RWPE2 (cell line): ENCODE results near the gene FRMPD4.

Source experiments
- ATAC-seq: fragments of 200-7000 bp; cut with Tn5 transposase; 3 replicates; pipeline ENCODE4 v1.9.1; 2021; ENCODE audit warnings: low read depth
- DNase-seq: peaks from one replicate; pipeline ENCODE4 v3.0.0-alpha.2; 2020; ENCODE audit warnings: low spot score
- H3K27ac ChIP-seq: fragments of 450-650 bp; 2 replicates; pipeline ENCODE4 v1.5.1; 2017; ENCODE audit warnings: mild to moderate bottlenecking; ENCODE audit not compliant: poor library complexity, severe bottlenecking
- H3K27me3 ChIP-seq: fragments of 250-450 bp; sonication (Bioruptor Pico); 2 replicates; pipeline ENCODE4 v1.5.1; 2021; ENCODE audit warnings: mild to moderate bottlenecking, moderate library complexity; ENCODE audit not compliant: insufficient read depth, poor library complexity, severe bottlenecking
- H3K36me3 ChIP-seq: fragments of 250-450 bp; sonication (Bioruptor Pico); 2 replicates; pipeline ENCODE4 v1.5.1; 2020; ENCODE audit warnings: low read depth, mild to moderate bottlenecking, moderate library complexity
- H3K4me1 ChIP-seq: fragments of 250-450 bp; sonication (Bioruptor Pico); 2 replicates; pipeline ENCODE4 v1.5.1; 2021; ENCODE audit warnings: mild to moderate bottlenecking, moderate library complexity; ENCODE audit not compliant: insufficient read depth, poor library complexity, severe bottlenecking
- H3K4me3 ChIP-seq: fragments of 250-450 bp; sonication (Bioruptor Pico); 2 replicates; pipeline ENCODE4 v1.5.1; 2021; ENCODE audit warnings: mild to moderate bottlenecking, moderate library complexity; ENCODE audit not compliant: severe bottlenecking
- H3K9me3 ChIP-seq: fragments of 250-450 bp; sonication (Bioruptor Pico); 2 replicates; pipeline ENCODE4 v1.5.1; 2021; ENCODE audit warnings: mild to moderate bottlenecking, moderate library complexity; ENCODE audit not compliant: severe bottlenecking
- TF ChIP-seq, protein P1 (sequence below): fragments of 450-650 bp; IDR thresholded peaks from one replicate; pipeline ENCODE4 v1.5.1; 2017; ENCODE audit warnings: mild to moderate bottlenecking, moderate library complexity; ENCODE audit not compliant: poor library complexity, severe bottlenecking

FRMPD4 gene

GRCh38 chrX:12390301-12390700, 252.0 kb downstream of the FRMPD4 start:
- ATAC-seq: no peak
- Histone ChIP-seq H3K36me3 (no peaks in the 10 kb centered on the region), H3K9me3 (no peaks in the 10 kb centered on the region), H3K4me1 (no peaks in the 10 kb centered on the region), H3K4me3 (no peak overlapping the region), H3K27me3 (no peaks in the 10 kb centered on the region), H3K27ac (no peak overlapping the region)
- DNase-seq: no peak
- TF ChIP-seq, protein P1, sequence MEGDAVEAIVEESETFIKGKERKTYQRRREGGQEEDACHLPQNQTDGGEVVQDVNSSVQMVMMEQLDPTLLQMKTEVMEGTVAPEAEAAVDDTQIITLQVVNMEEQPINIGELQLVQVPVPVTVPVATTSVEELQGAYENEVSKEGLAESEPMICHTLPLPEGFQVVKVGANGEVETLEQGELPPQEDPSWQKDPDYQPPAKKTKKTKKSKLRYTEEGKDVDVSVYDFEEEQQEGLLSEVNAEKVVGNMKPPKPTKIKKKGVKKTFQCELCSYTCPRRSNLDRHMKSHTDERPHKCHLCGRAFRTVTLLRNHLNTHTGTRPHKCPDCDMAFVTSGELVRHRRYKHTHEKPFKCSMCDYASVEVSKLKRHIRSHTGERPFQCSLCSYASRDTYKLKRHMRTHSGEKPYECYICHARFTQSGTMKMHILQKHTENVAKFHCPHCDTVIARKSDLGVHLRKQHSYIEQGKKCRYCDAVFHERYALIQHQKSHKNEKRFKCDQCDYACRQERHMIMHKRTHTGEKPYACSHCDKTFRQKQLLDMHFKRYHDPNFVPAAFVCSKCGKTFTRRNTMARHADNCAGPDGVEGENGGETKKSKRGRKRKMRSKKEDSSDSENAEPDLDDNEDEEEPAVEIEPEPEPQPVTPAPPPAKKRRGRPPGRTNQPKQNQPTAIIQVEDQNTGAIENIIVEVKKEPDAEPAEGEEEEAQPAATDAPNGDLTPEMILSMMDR: no peak

DNA sequence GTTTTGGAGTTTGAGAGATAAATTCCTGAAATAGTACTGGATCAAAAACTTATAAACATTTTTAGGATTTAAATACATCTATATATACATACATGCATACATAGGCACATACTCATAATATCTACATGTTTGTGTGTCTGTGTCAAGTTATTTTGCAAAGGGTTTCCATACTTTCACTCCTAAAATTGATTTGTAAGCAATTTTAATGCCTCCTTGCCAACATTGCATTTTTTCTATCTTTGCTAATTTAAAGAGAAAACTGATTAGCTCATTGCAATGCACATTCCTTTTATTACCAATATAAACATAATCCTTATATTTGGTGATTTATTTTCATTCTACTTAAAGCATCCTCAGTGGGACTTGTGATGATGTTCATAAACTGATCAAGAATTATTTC, 258.3 kb downstream of the FRMPD4 start:
- TF ChIP-seq, protein P1: no peak
- no peaks in the 10 kb centered on the region for H3K4me1 ChIP-seq
- no peaks in the 10 kb centered on the region for H3K9me3 ChIP-seq
- H3K36me3 ChIP-seq: no peaks in the 10 kb centered on the region
- H3K27ac ChIP-seq: no peak overlapping the region
- no peak overlapping the region for H3K4me3 ChIP-seq
- ATAC-seq: no peak
- no peaks in the 10 kb centered on the region for H3K27me3 ChIP-seq
- no peak for DNase-seq

DNA sequence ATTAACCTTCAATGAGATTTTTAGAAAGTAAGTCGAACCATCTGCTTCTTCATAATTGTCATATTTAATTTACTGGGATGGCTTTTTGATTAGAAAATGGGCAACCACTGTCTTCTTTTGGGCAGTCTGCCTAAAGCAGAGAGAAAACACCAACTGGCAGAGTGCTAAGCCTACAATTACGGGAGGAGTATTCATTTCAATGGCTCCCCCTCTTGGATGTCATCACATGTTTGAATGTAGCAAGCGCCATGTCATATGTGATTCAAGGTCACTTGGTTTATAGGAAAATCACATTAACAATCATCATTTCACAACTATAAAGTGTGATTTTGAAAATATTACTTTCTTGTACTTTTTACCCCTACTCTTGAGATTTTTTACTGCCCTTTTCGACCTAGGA, 261.9 kb downstream of the FRMPD4 start:
- Histone ChIP-seq H3K27ac (no peak overlapping the region), H3K9me3 (no peaks in the 10 kb centered on the region), H3K27me3 (no peaks in the 10 kb centered on the region), H3K36me3 (no peaks in the 10 kb centered on the region), H3K4me1 (no peaks in the 10 kb centered on the region), H3K4me3 (no peak overlapping the region)
- no peak for ATAC-seq
- TF ChIP-seq, protein P1: no peak
- no peak for DNase-seq

DNA sequence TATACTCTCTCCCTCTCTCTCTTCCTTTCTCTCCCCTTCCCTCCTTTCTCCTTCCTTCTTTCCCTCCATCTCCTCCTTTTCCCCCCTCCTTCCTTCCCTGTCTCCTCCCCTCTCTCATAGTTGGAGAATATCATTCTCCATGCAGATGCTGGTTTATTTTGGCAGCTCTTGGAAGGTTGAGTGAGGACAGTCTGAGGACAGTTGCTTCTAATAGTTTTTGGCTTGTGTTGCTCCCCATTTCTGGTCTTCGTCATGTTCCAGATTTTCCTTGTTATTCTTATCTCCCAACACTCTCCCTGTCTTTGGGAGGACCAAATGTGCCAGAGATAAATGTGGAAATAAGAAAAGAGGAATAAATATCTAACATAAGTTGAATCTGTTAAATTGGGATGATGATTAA, 263.0 kb downstream of the FRMPD4 start:
- H3K4me3 ChIP-seq: no peak overlapping the region
- DNase-seq (no peak), ATAC-seq (no peak)
- H3K36me3 ChIP-seq: no peaks in the 10 kb centered on the region
- H3K4me1 ChIP-seq: no peaks in the 10 kb centered on the region
- H3K27ac ChIP-seq: no peak overlapping the region
- no peaks in the 10 kb centered on the region for H3K27me3 ChIP-seq
- TF ChIP-seq, protein P1: no peak
- no peaks in the 10 kb centered on the region for H3K9me3 ChIP-seq

GRCh38 chrX:12403474-12404082, 265.3 kb downstream of the FRMPD4 start:
- no peak for ATAC-seq
- H3K36me3 ChIP-seq: no peaks in the 10 kb centered on the region
- H3K27me3 ChIP-seq: no peaks in the 10 kb centered on the region
- H3K9me3 ChIP-seq: no peaks in the 10 kb centered on the region
- H3K27ac ChIP-seq: no peak overlapping the region
- no peaks in the 10 kb centered on the region for H3K4me1 ChIP-seq
- H3K4me3 ChIP-seq: no peak overlapping the region
- TF ChIP-seq, protein P1: no peak
- DNase-seq: no peak
